RWPE2 (cell line): ENCODE results near the gene JUN.

Experiments used
- ATAC-seq: fragments of 200-7000 bp; cut with Tn5 transposase; 3 replicates; pipeline ENCODE4 v1.9.1; 2021; ENCODE audit warnings: low read depth
- DNase-seq: peaks from one replicate; pipeline ENCODE4 v3.0.0-alpha.2; 2020; ENCODE audit warnings: low spot score
- H3K27ac ChIP-seq: fragments of 450-650 bp; 2 replicates; pipeline ENCODE4 v1.5.1; 2017; ENCODE audit warnings: mild to moderate bottlenecking; ENCODE audit not compliant: poor library complexity, severe bottlenecking
- H3K27me3 ChIP-seq: fragments of 250-450 bp; sonication (Bioruptor Pico); 2 replicates; pipeline ENCODE4 v1.5.1; 2021; ENCODE audit warnings: mild to moderate bottlenecking, moderate library complexity; ENCODE audit not compliant: insufficient read depth, poor library complexity, severe bottlenecking
- H3K36me3 ChIP-seq: fragments of 250-450 bp; sonication (Bioruptor Pico); 2 replicates; pipeline ENCODE4 v1.5.1; 2020; ENCODE audit warnings: low read depth, mild to moderate bottlenecking, moderate library complexity
- H3K4me1 ChIP-seq: fragments of 250-450 bp; sonication (Bioruptor Pico); 2 replicates; pipeline ENCODE4 v1.5.1; 2021; ENCODE audit warnings: mild to moderate bottlenecking, moderate library complexity; ENCODE audit not compliant: insufficient read depth, poor library complexity, severe bottlenecking
- H3K4me3 ChIP-seq: fragments of 250-450 bp; sonication (Bioruptor Pico); 2 replicates; pipeline ENCODE4 v1.5.1; 2021; ENCODE audit warnings: mild to moderate bottlenecking, moderate library complexity; ENCODE audit not compliant: severe bottlenecking
- H3K9me3 ChIP-seq: fragments of 250-450 bp; sonication (Bioruptor Pico); 2 replicates; pipeline ENCODE4 v1.5.1; 2021; ENCODE audit warnings: mild to moderate bottlenecking, moderate library complexity; ENCODE audit not compliant: severe bottlenecking
- CTCF ChIP-seq: fragments of 450-650 bp; IDR thresholded peaks from one replicate; pipeline ENCODE4 v1.5.1; 2017; ENCODE audit warnings: mild to moderate bottlenecking, moderate library complexity; ENCODE audit not compliant: poor library complexity, severe bottlenecking

The JUN gene

GRCh38 chr1:58779801-58780382 is 4.0 kb downstream of the JUN start:
- DNase-seq: peak; percentile 58
- no peak for TF ChIP-seq CTCF
- Histone ChIP-seq H3K4me1 (peaks cover 20% of the 10 kb centered on the region), H3K27me3 (no peaks in the 10 kb centered on the region), H3K27ac (peak overlapping the region; percentile 95), H3K4me3 (no peak overlapping the region), H3K9me3 (no peaks in the 10 kb centered on the region), H3K36me3 (peaks cover 30% of the 10 kb centered on the region)
- peak; percentile 48 for ATAC-seq

- Histone ChIP-seq H3K9me3 (no peaks in the 10 kb centered on the region), H3K4me1 (peaks cover 20% of the 10 kb centered on the region), H3K27me3 (no peaks in the 10 kb centered on the region), H3K27ac (peak overlapping the region; percentile 95), H3K4me3 (no peak overlapping the region), H3K36me3 (peaks cover 30% of the 10 kb centered on the region)
- DNase-seq: no peak
- ATAC-seq: no peak
- no peak for TF ChIP-seq CTCF
Observed at GRCh38 chr1:58779059-58779754, 4.6 kb downstream of the JUN start.

- peaks cover 29% of the 10 kb centered on the region for H3K36me3 ChIP-seq
- no peak overlapping the region for H3K4me3 ChIP-seq
- H3K27me3 ChIP-seq: no peaks in the 10 kb centered on the region
- H3K27ac ChIP-seq: peak overlapping the region; percentile 95
- no peaks in the 10 kb centered on the region for H3K9me3 ChIP-seq
- ATAC-seq: no peak
- H3K4me1 ChIP-seq: peaks cover 23% of the 10 kb centered on the region
- TF ChIP-seq CTCF: no peak
- no peak for DNase-seq
Observed at GRCh38 chr1:58778385-58779000, 5.4 kb downstream of the JUN start.

- no peaks in the 10 kb centered on the region for H3K27me3 ChIP-seq
- DNase-seq (no peak), ATAC-seq (no peak)
- no peak for TF ChIP-seq CTCF
- H3K4me1 ChIP-seq: peaks cover 13% of the 10 kb centered on the region
- H3K36me3 ChIP-seq: no peaks in the 10 kb centered on the region
- H3K27ac ChIP-seq: peak overlapping the region; percentile 25
- H3K9me3 ChIP-seq: no peaks in the 10 kb centered on the region
- no peak overlapping the region for H3K4me3 ChIP-seq
Observed at GRCh38 chr1:58774027-58774426, 9.8 kb downstream of the JUN start.
